Osteoblast (primary cell): ENCODE measurements around the gene TMEM130. TPM values are rescaled to one million over a fixed set of nuclear protein-coding genes. Genes with fewer than 3 reads are reported as not detected.

Source experiments
- DNase-seq: peaks from one replicate; pipeline ENCODE4 v3.0.0; 2011; ENCODE audit warnings: low spot score, mixed read lengths; ENCODE audit not compliant: insufficient read length; ENCODE audit errors: missing footprints
- H2AFZ ChIP-seq: 2 replicates; pipeline ENCODE4 v1.6.0; 2011; ENCODE audit warnings: mild to moderate bottlenecking, low read length
- H3K27ac ChIP-seq: 2 replicates; pipeline ENCODE4 v1.5.1; 2011; ENCODE audit warnings: mild to moderate bottlenecking, low read depth, low read length, moderate library complexity
- H3K27me3 ChIP-seq: 2 replicates; pipeline ENCODE4 v1.6.0; 2012; ENCODE audit warnings: mild to moderate bottlenecking, control low read depth, inconsistent platforms, low read length, moderate library complexity; ENCODE audit not compliant: insufficient read depth
- H3K36me3 ChIP-seq: 2 replicates; pipeline ENCODE4 v1.5.1; 2011; ENCODE audit warnings: mild to moderate bottlenecking, low read length, control low read depth, moderate library complexity; ENCODE audit not compliant: insufficient read depth
- H3K4me1 ChIP-seq: 2 replicates; pipeline ENCODE4 v1.5.1; 2011; ENCODE audit warnings: mild to moderate bottlenecking, low read length, control low read depth, moderate library complexity; ENCODE audit not compliant: insufficient read depth
- H3K4me2 ChIP-seq: 2 replicates; pipeline ENCODE4 v1.6.0; 2011; ENCODE audit warnings: mild to moderate bottlenecking, low read length; ENCODE audit not compliant: insufficient read depth
- H3K4me3 ChIP-seq: fragments of 200-600 bp; sonication (generic); 3 replicates; pipeline ENCODE4 v1.5.1; 2012; ENCODE audit warnings: mild to moderate bottlenecking, low read length, inconsistent platforms; ENCODE audit not compliant: insufficient read depth
- H3K79me2 ChIP-seq: 2 replicates; pipeline ENCODE4 v1.6.0; 2012; ENCODE audit warnings: mild to moderate bottlenecking, low read length, control low read depth, inconsistent platforms; ENCODE audit not compliant: insufficient read depth
- H3K9me3 ChIP-seq: 2 replicates; pipeline ENCODE4 v1.5.1; 2011; ENCODE audit warnings: low read depth, low read length, control low read depth
- H4K20me1 ChIP-seq: 2 replicates; pipeline ENCODE4 v1.6.0; 2012; ENCODE audit warnings: mild to moderate bottlenecking, low read length, control low read depth; ENCODE audit not compliant: insufficient read depth
- total RNA-seq: library from RNA; depleted of rRNA; stranded (reverse); fragments of >200 nt; gene quantifications from 2 replicates; pipeline ENCODE4 v1.2.3, GENCODE V29; 2012
- TF ChIP-seq, protein P1 (sequence below): IDR thresholded peaks from 2 replicates; pipeline ENCODE4 v1.5.1; 2011; ENCODE audit warnings: mild to moderate bottlenecking, low read depth, low read length, moderate library complexity; ENCODE audit errors: extremely low read depth

Gene TMEM130
- total RNA-seq, 1 donor, result 1.1 TPM

DNA sequence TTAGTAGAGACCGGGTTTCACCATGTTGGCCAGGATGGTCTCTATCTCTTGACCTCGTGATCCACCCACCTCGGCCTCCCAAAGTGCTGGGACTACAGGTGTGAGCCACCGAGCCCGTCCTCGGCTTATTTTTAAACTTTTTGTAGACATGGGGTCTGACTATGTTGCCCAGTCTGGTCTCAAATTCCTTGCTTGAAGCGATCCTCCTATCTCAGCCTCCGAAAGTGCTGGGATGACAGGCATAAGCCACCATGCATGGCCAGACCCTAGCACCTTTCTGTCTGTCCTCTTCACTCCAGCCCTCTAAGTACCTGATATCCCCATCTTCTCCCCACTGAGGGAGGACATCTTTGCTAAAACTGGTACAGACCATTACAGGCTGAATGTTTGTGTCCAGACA is 41.4 kb downstream of the TMEM130 start:
- TF ChIP-seq, protein P1, sequence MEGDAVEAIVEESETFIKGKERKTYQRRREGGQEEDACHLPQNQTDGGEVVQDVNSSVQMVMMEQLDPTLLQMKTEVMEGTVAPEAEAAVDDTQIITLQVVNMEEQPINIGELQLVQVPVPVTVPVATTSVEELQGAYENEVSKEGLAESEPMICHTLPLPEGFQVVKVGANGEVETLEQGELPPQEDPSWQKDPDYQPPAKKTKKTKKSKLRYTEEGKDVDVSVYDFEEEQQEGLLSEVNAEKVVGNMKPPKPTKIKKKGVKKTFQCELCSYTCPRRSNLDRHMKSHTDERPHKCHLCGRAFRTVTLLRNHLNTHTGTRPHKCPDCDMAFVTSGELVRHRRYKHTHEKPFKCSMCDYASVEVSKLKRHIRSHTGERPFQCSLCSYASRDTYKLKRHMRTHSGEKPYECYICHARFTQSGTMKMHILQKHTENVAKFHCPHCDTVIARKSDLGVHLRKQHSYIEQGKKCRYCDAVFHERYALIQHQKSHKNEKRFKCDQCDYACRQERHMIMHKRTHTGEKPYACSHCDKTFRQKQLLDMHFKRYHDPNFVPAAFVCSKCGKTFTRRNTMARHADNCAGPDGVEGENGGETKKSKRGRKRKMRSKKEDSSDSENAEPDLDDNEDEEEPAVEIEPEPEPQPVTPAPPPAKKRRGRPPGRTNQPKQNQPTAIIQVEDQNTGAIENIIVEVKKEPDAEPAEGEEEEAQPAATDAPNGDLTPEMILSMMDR, result no peak
- Histone ChIP-seq H3K4me1 (peaks cover 3% of the 10 kb centered on the region), H3K9me3 (no peaks in the 10 kb centered on the region), H4K20me1 (no peaks in the 10 kb centered on the region), H3K36me3 (no peaks in the 10 kb centered on the region), H3K4me2 (no peak overlapping the region), H3K4me3 (no peak overlapping the region), H3K27ac (no peak overlapping the region), H3K27me3 (peaks cover 8% of the 10 kb centered on the region), H2AFZ (no peak overlapping the region), H3K79me2 (no peaks in the 10 kb centered on the region)
- DNase-seq, result no peak

DNA sequence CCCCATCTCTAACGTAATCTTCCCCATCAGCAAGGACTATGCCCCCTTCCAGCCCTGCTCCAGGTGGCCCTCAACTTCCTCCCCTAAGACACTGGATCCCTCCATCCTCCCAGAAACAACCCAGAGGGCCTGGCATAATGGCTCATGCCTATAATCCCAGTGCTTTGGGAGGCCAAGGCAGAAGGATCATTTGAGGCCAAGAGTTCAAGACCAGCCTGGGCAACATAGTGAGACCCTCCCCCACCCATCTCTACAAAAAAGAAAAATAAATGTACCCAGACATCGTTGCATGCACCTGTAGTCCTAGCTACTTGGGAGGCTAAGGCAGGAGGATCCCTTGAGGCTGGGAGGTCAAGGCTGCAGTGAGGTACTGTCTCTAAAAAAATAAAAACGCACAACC is 42.6 kb downstream of the TMEM130 start:
- no peak overlapping the region for H2AFZ ChIP-seq
- H3K4me1 ChIP-seq, result peaks cover 6% of the 10 kb centered on the region
- no peak overlapping the region for H3K4me2 ChIP-seq
- H3K27ac ChIP-seq, result no peak overlapping the region
- H3K9me3 ChIP-seq, result no peaks in the 10 kb centered on the region
- no peaks in the 10 kb centered on the region for H3K36me3 ChIP-seq
- H3K27me3 ChIP-seq, result peaks cover 7% of the 10 kb centered on the region
- TF ChIP-seq, protein P1, result no peak
- H3K79me2 ChIP-seq, result no peaks in the 10 kb centered on the region
- DNase-seq, result no peak
- H4K20me1 ChIP-seq, result no peaks in the 10 kb centered on the region
- H3K4me3 ChIP-seq, result no peak overlapping the region

DNA sequence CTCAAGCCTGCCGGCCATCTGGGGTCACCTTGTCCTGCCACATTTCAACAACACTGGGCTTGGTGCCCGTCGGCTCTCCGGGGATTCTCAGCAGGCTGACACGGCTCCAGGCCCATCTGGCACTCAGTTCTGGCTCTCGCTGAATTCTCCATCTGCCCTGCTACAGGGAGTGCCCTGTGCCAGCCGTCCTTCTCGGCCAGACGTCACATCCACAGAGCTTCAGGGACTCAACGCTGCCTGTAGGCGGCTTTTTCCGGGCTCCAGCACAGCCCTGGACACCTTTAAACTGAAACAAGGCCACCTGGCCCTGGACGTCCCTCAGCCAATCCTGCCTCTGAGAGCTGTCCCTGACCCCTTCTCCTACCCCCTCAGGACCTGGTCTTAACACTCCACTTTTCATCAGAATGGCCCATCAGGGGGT is 43.0 kb downstream of the TMEM130 start:
- TF ChIP-seq, protein P1, result no peak
- Histone ChIP-seq H3K9me3 (no peaks in the 10 kb centered on the region), H3K4me3 (no peak overlapping the region), H3K36me3 (no peaks in the 10 kb centered on the region), H3K27me3 (peaks cover 7% of the 10 kb centered on the region), H3K4me1 (peaks cover 7% of the 10 kb centered on the region), H4K20me1 (no peaks in the 10 kb centered on the region), H3K79me2 (no peaks in the 10 kb centered on the region), H3K4me2 (no peak overlapping the region), H2AFZ (no peak overlapping the region), H3K27ac (no peak overlapping the region)
- DNase-seq, result peak; percentile 82

DNA sequence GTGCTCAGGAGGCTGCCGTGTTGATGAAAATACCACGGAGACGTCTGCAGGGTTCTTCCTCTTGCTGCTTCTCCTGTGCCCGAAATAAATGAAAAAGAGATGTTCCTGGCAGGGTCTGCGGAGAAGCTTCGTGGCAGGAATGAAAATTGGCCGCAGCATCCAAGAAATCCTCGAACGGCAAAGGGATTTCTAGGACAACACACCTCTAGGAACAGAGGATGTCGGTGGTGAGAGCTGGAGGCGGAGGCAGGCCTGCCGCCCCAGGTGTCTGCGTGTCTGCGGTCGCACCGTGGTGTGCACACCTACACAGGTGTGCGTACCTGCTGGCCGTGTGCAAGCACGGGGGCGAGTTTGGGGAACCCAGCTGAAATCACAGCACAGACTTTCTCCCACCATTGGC is 43.4 kb downstream of the TMEM130 start:
- no peaks in the 10 kb centered on the region for H4K20me1 ChIP-seq
- no peaks in the 10 kb centered on the region for H3K36me3 ChIP-seq
- H3K27me3 ChIP-seq, result peaks cover 7% of the 10 kb centered on the region
- TF ChIP-seq, protein P1, result no peak
- peaks cover 7% of the 10 kb centered on the region for H3K4me1 ChIP-seq
- no peak for DNase-seq
- no peak overlapping the region for H3K4me3 ChIP-seq
- H3K27ac ChIP-seq, result no peak overlapping the region
- no peaks in the 10 kb centered on the region for H3K9me3 ChIP-seq
- H3K79me2 ChIP-seq, result no peaks in the 10 kb centered on the region
- no peak overlapping the region for H3K4me2 ChIP-seq
- no peak overlapping the region for H2AFZ ChIP-seq
